IMR-90 (cell line): ENCODE data around the gene ZNF322. TPM values are rescaled to one million over a fixed set of nuclear protein-coding genes. Genes with fewer than 3 reads are reported as not detected.

Experiments
- ATAC-seq: fragments of 200-7000 bp; cut with Tn5 transposase; 2 replicates; pipeline ENCODE4 v1.9.1; 2020; ENCODE audit warnings: low read depth, mild to moderate bottlenecking, moderate library complexity
- BruUV-seq: library from RNA; stranded (reverse); fragments of 400-500 nt; replicated peaks from 2 replicates; lab custom pipeline; 2021; lab: Mats Ljungman, UMichigan
- CTCF ChIA-PET: fragments of 300-600 bp; formaldehyde crosslinking; extraction: SDS; loops from one replicate; lab custom pipeline; 2021; ENCODE audit warnings: antibody characterized with exemption; lab: Yijun Ruan, JAX
- POLR2A ChIA-PET: fragments of 300-600 bp; sonication (Branson Sonifier 250); formaldehyde crosslinking; loops from one replicate; lab custom pipeline; 2022; ENCODE audit warnings: antibody characterized with exemption; ENCODE audit not compliant: unreplicated experiment; lab: Charles Lee
- DNase-seq: peaks from one replicate; pipeline ENCODE4 v3.0.0; 2013
- H2AFZ ChIP-seq: replicated peaks from 2 replicates; pipeline ENCODE3; 2013; ENCODE audit warnings: low read length, mild to moderate bottlenecking; ENCODE audit not compliant: poor library complexity
- H2AK5ac ChIP-seq: 2 replicates; pipeline ENCODE4 v1.6.1; 2013; ENCODE audit warnings: low read depth, low read length, inconsistent platforms
- H2AK9ac ChIP-seq: replicated peaks from 2 replicates; pipeline ENCODE3; 2013; ENCODE audit warnings: mild to moderate bottlenecking, low read depth, low read length, moderate library complexity; ENCODE audit not compliant: poor library complexity
- H2BK120ac ChIP-seq: 2 replicates; pipeline ENCODE4 v1.6.1; 2013; ENCODE audit warnings: low read depth, low read length, inconsistent platforms
- H2BK15ac ChIP-seq: 3 replicates; pipeline ENCODE4 v1.6.1; 2013; ENCODE audit warnings: low read depth, low read length, inconsistent platforms
- H2BK20ac ChIP-seq: 2 replicates; pipeline ENCODE4 v1.6.1; 2013; ENCODE audit warnings: low read depth, mild to moderate bottlenecking, inconsistent platforms, low read length, moderate library complexity
- H2BK5ac ChIP-seq: 2 replicates; pipeline ENCODE4 v1.6.1; 2013; ENCODE audit warnings: mild to moderate bottlenecking, low read depth, low read length, inconsistent platforms; ENCODE audit not compliant: poor library complexity, severe bottlenecking
- H3K14ac ChIP-seq: replicated peaks from 2 replicates; pipeline ENCODE4 v1.6.1; 2013; ENCODE audit warnings: low read depth, low read length, inconsistent platforms
- H3K18ac ChIP-seq: 2 replicates; pipeline ENCODE4 v1.6.1; 2013; ENCODE audit warnings: low read depth, low read length, control low read depth
- H3K23ac ChIP-seq: 2 replicates; pipeline ENCODE4 v1.6.1; 2013; ENCODE audit warnings: low read depth, low read length, inconsistent platforms
- H3K27ac ChIP-seq: 2 replicates; pipeline ENCODE4 v1.5.1; 2013; ENCODE audit warnings: mild to moderate bottlenecking, control low read depth, low read length; ENCODE audit not compliant: insufficient read depth
- H3K27me3 ChIP-seq: 2 replicates; pipeline ENCODE4 v1.6.1; 2013; ENCODE audit warnings: low read length; ENCODE audit not compliant: control insufficient read depth, insufficient read depth
- H3K36me3 ChIP-seq: 2 replicates; pipeline ENCODE4 v1.6.1; 2013; ENCODE audit warnings: low read length, mixed read lengths; ENCODE audit not compliant: control insufficient read depth, insufficient read depth
- H3K4ac ChIP-seq: 2 replicates; pipeline ENCODE4 v1.6.1; 2013; ENCODE audit warnings: low read depth, low read length, inconsistent platforms
- H3K4me1 ChIP-seq: 2 replicates; pipeline ENCODE4 v1.6.1; 2013; ENCODE audit warnings: low read length, mixed read lengths; ENCODE audit not compliant: control insufficient read depth, insufficient read depth
- H3K4me2 ChIP-seq: 2 replicates; pipeline ENCODE4 v1.6.1; 2013; ENCODE audit warnings: low read depth, mild to moderate bottlenecking, control low read depth, low read length, moderate library complexity
- H3K4me3 ChIP-seq: 2 replicates; pipeline ENCODE4 v1.5.1; 2013; ENCODE audit warnings: low read depth, mild to moderate bottlenecking, control low read depth, low read length, moderate library complexity; ENCODE audit not compliant: insufficient read depth
- H3K56ac ChIP-seq: 2 replicates; pipeline ENCODE4 v1.6.1; 2013; ENCODE audit warnings: low read length, inconsistent platforms; ENCODE audit not compliant: insufficient read depth; ENCODE audit errors: extremely low read depth
- H3K79me1 ChIP-seq, 2 experiments: 2 replicates each; pipeline ENCODE4 v1.6.1; 2013; ENCODE audit warnings: low read length in 2 of 2, inconsistent platforms in 1 of 2, low read depth in 1 of 2
- H3K9ac ChIP-seq: 2 replicates; pipeline ENCODE4 v1.6.1; 2013; ENCODE audit warnings: low read depth, low read length, control low read depth
- H3K9me1 ChIP-seq: 2 replicates; pipeline ENCODE4 v1.6.1; 2013; ENCODE audit warnings: low read length, inconsistent platforms; ENCODE audit not compliant: insufficient read depth
- H3K9me3 ChIP-seq: 2 replicates; pipeline ENCODE4 v1.6.1; 2013; ENCODE audit warnings: low read length; ENCODE audit not compliant: control insufficient read depth, insufficient read depth
- H4K20me1 ChIP-seq: 2 replicates; pipeline ENCODE4 v1.6.1; 2013; ENCODE audit warnings: low read length, inconsistent platforms; ENCODE audit not compliant: insufficient read depth
- H4K5ac ChIP-seq: 2 replicates; pipeline ENCODE4 v1.6.1; 2013; ENCODE audit warnings: mild to moderate bottlenecking, low read depth, low read length, control low read depth
- H4K8ac ChIP-seq, 2 experiments: 2 replicates each; pipeline ENCODE4 v1.6.1; 2013; ENCODE audit warnings: low read depth in 2 of 2, low read length in 2 of 2, control low read depth in 1 of 2, inconsistent platforms in 1 of 2
- H4K91ac ChIP-seq: 2 replicates; pipeline ENCODE4 v1.6.1; 2013; ENCODE audit warnings: low read depth, low read length, inconsistent platforms; ENCODE audit not compliant: insufficient read depth
- BHLHE40 ChIP-seq: fragments of 150-350 bp; IDR thresholded peaks from 2 replicates; pipeline ENCODE4 v1.6.1; 2016; ENCODE audit warnings: mild to moderate bottlenecking, low read depth, low read length
- CHD1 ChIP-seq: IDR thresholded peaks from 2 replicates; pipeline ENCODE4 v1.6.1; 2012; ENCODE audit warnings: low read depth, low read length, improper control_type of control experiment
- FOS ChIP-seq: fragments of 150-350 bp; IDR thresholded peaks from 2 replicates; pipeline ENCODE4 v1.6.1; 2016; ENCODE audit warnings: low read depth, low read length
- RCOR1 ChIP-seq: IDR thresholded peaks from 2 replicates; pipeline ENCODE4 v1.6.1; 2012; ENCODE audit warnings: mild to moderate bottlenecking, low read length, improper control_type of control experiment; ENCODE audit not compliant: insufficient replicate concordance
- SMC3 ChIP-seq: fragments of 150-350 bp; IDR thresholded peaks from 2 replicates; pipeline ENCODE4 v1.6.1; 2016; ENCODE audit warnings: low read depth, mild to moderate bottlenecking, antibody characterized with exemption, low read length, moderate library complexity
- WGBS, 2 experiments: methylation state at CpG; one replicate each; pipeline versions ENCODE4 v1.1.5 to v1.1.7; 2013; ENCODE audit warnings: missing lambda C conversion rate in 2 of 2; ENCODE audit not compliant: insufficient read length in 1 of 2; ENCODE audit errors: extremely low coverage in 2 of 2; 5-methylcytosine and 5-hydroxymethylcytosine counted together
- dilution Hi-C: fragments of 300-500 bp; cut with HindIII; formaldehyde crosslinking; loops from one replicate; pipeline ENCODE4 v1.14.3; 2018; ENCODE audit warnings: low sequenced_read_pairs; ENCODE audit not compliant: unreplicated experiment
- in situ Hi-C: fragments of 300-500 bp; cut with MboI; formaldehyde crosslinking; loops from 3 replicates; pipeline ENCODE4 v1.14.3; 2019; ENCODE audit warnings: low sequenced_read_pairs, inconsistent platforms, mixed read lengths
- intact Hi-C: fragments of 100-400 bp; cut with micrococcal nuclease; formaldehyde crosslinking; loops from 2 replicates; pipeline ENCODE4 v1.10.0; 2022
- polyA plus RNA-seq, 3 experiments: library from polyadenylated mRNA; depleted of rRNA; stranded (reverse); fragments of >200 nt; gene quantifications; 2 replicates each; pipeline ENCODE4 v1.2.3, GENCODE V29; 2012; ENCODE audit warnings: low replicate concordance in 1 of 3
- total RNA-seq: library from RNA; depleted of rRNA; stranded (reverse); fragments of >200 nt; gene quantifications from 2 replicates; pipeline ENCODE4 v1.2.3, GENCODE V29; 2012
- TF ChIP-seq, protein P1 (sequence below): fragments of 150-350 bp; IDR thresholded peaks from 2 replicates; pipeline ENCODE4 v1.6.1; 2017; ENCODE audit warnings: mild to moderate bottlenecking, antibody characterized with exemption, low read length, low read depth

Gene ZNF322
- total and polyA plus RNA-seq, 2 of the 4 experiments (the other 2 are of a cell fraction), result 5.3 to 23.3 TPM

DNA sequence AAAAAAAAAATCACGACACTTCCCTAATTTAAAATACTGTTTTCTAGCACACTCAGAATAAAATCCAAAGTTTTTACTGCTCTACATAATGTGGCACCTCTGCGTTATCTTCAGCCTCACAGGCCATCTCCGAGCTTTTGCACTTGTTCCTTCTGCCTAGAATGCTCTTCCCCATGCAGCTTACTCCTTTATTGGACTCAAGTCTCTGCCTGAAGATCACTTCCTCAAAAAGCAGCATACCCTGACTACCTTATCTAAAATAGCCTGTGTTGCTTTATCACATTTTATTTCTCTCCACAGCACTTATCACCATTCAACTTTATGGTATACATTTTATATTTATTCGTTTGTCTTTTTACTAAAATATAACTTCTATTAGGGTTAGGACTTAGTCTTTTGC is 2.3 kb downstream of the ZNF322 start:
- Histone ChIP-seq H3K4me2 (no peak overlapping the region), H3K36me3 (peaks cover 8% of the 10 kb centered on the region), H2AK9ac (no peak overlapping the region), H4K20me1 (no peaks in the 10 kb centered on the region), H2BK15ac (no peak overlapping the region), H2BK20ac (no peak overlapping the region), H3K14ac (no peak overlapping the region), H3K9me3 (no peaks in the 10 kb centered on the region), H4K91ac (no peak overlapping the region), H3K4ac (no peak overlapping the region), H3K79me1 (peaks cover 11 to 14% of the 10 kb centered on the region in 2 experiments), H3K27ac (no peak overlapping the region), H3K4me3 (no peak overlapping the region), H4K8ac (no peak overlapping the region), H4K5ac (no peak overlapping the region), H3K4me1 (0 out of 2 replicates have a peak, but pooled peaks cover 2% of the 10 kb centered on the region), H3K56ac (no peak overlapping the region), H3K9me1 (no peaks in the 10 kb centered on the region), H2AK5ac (no peak overlapping the region), H3K27me3 (no peaks in the 10 kb centered on the region), H3K18ac (no peak overlapping the region), H2BK5ac (no peak overlapping the region), H3K23ac (no peak overlapping the region), H2AFZ (no peak overlapping the region), H3K9ac (no peak overlapping the region), H2BK120ac (no peak overlapping the region)
- POLR2A ChIA-PET, result no interaction called here
- WGBS, 2 experiments, result 100% methylated on average over 1 to 2 of the region's 4 CpGs
- ATAC-seq, result no peak
- BruUV-seq, result no TSS peak
- no peak for DNase-seq
- CTCF ChIA-PET, result interaction anchor here (0.6 kb wide), 1 partner anchor 470 kb away, joined by 3 read pairs; no protein-coding TSS in a partner anchor
- in situ Hi-C loops, result no loop called here
- dilution Hi-C loops, result no loop called here
- intact Hi-C loops, result no loop called here
- TF ChIP-seq FOS (no peak), CHD1 (no peak), BHLHE40 (no peak), RCOR1 (no peak), SMC3 (no peak)
- TF ChIP-seq, protein P1, sequence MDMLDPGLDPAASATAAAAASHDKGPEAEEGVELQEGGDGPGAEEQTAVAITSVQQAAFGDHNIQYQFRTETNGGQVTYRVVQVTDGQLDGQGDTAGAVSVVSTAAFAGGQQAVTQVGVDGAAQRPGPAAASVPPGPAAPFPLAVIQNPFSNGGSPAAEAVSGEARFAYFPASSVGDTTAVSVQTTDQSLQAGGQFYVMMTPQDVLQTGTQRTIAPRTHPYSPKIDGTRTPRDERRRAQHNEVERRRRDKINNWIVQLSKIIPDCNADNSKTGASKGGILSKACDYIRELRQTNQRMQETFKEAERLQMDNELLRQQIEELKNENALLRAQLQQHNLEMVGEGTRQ, result no peak
